ENCODE data around the gene ITM2C. TPM values are rescaled to one million over a fixed set of nuclear protein-coding genes. Genes with fewer than 3 reads are reported as not detected.

Gene ITM2C
- total RNA-seq, 4 donors from 2014 or later, result 33.8 to 301 (median 67.6) TPM

DNA sequence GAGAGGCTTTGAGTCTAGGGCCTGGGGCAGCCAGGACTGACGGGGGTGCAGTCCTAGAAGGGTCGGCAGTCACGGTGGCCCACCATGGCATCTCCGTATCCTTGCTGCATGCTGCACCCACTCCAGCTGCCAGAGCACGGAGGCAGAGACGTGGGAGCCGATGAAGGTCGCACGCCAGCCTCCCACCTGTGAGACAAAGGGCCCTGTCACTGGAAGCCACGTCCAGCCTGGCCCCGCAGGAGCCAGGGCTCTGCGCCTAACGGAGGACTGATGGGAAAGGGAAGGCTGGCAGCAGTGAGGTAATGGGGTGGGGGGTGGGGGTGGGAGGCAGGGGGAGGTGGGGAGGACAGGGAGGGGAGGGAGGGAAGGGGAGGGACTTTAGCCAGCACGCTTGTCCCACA, 21.9 kb downstream of the ITM2C start:
- H3K4me1 ChIP-seq, result no peaks in the 10 kb centered on the region

DNA sequence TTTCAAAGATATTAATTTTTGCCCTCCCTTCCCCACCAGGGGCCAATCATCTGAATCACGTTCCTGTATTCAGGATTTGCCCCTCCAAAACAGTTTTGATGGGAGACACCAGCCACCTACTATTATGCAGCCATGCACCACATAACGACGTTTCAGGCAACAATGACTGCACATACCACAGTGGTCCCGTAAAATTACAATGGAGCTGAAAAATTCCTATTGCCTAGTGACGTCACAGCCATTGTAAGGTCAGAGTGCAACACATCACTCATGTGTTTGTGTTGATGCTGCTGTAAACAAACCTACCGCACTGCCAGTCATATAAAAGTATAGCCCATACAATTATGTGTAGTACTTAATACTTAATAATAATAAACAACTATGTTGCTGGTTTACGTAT, 22.6 kb downstream of the ITM2C start:
- no peaks in the 10 kb centered on the region for H3K4me1 ChIP-seq
- TF ChIP-seq, protein P1, sequence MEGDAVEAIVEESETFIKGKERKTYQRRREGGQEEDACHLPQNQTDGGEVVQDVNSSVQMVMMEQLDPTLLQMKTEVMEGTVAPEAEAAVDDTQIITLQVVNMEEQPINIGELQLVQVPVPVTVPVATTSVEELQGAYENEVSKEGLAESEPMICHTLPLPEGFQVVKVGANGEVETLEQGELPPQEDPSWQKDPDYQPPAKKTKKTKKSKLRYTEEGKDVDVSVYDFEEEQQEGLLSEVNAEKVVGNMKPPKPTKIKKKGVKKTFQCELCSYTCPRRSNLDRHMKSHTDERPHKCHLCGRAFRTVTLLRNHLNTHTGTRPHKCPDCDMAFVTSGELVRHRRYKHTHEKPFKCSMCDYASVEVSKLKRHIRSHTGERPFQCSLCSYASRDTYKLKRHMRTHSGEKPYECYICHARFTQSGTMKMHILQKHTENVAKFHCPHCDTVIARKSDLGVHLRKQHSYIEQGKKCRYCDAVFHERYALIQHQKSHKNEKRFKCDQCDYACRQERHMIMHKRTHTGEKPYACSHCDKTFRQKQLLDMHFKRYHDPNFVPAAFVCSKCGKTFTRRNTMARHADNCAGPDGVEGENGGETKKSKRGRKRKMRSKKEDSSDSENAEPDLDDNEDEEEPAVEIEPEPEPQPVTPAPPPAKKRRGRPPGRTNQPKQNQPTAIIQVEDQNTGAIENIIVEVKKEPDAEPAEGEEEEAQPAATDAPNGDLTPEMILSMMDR (IDR thresholded peaks at IDR 0.05), result no peak
- TF ChIP-seq POLR2A (IDR thresholded peaks at IDR 0.05), result no peak
- no peak for DNase-seq
- no peaks in the 10 kb centered on the region for H3K27me3 ChIP-seq
- intact Hi-C loops (cut with DNase I; ENCODE audit: low total_unique reads), result no loop called here
- H3K4me3 ChIP-seq, result no peak overlapping the region
- no peaks in the 10 kb centered on the region for H3K9me3 ChIP-seq
- H3K36me3 ChIP-seq, result no peaks in the 10 kb centered on the region
- H3K27ac ChIP-seq, result no peak overlapping the region

More for the DNA sequence above, 21.9 kb downstream of the ITM2C start:
- no peaks in the 10 kb centered on the region for H3K9me3 ChIP-seq
- H3K27me3 ChIP-seq, result no peaks in the 10 kb centered on the region
- H3K4me3 ChIP-seq, result no peak overlapping the region
- H3K36me3 ChIP-seq, result no peaks in the 10 kb centered on the region
- intact Hi-C loops (cut with DNase I; ENCODE audit: low total_unique reads), result no loop called here
- H3K27ac ChIP-seq, result no peak overlapping the region
- no peak for DNase-seq
- no peak for TF ChIP-seq POLR2A (IDR thresholded peaks at IDR 0.05)
- TF ChIP-seq, protein P1 (IDR thresholded peaks at IDR 0.05), result no peak

DNA sequence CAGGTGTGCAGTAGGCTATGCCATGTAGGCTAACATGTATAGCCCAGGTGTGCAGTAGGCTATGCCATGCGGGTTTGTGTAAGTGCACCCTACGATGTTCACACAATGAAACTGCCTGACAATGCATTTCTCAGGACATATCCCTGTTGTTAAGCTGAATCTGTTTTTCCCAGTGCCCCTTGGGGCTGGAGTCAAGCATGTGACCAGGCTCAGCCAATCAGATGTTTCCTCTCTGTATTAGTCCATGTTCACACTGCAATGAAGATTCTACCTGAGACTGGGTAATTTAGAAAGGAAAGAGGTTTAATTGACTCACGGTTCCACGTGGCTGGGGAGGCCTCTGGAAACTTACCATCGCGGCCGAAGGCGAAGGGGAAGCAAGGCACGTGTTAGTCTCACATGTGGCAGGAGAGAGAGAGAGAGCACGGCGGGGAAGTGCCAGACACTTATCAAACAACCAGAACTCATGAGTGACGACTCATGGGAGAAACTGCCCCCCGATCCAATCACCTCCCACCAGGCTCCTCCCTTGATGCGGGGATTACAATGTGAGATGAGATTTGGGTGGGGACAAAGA, 24.2 kb downstream of the ITM2C start:
- intact Hi-C loops (cut with DNase I; ENCODE audit: low total_unique reads), result no loop called here
- no peaks in the 10 kb centered on the region for H3K27me3 ChIP-seq
- no peaks in the 10 kb centered on the region for H3K36me3 ChIP-seq
- H3K9me3 ChIP-seq, result no peaks in the 10 kb centered on the region
- no peak overlapping the region for H3K27ac ChIP-seq
- no peak overlapping the region for H3K4me3 ChIP-seq
- no peaks in the 10 kb centered on the region for H3K4me1 ChIP-seq
- DNase-seq, result no peak
- no peak for TF ChIP-seq POLR2A (IDR thresholded peaks at IDR 0.05)
- TF ChIP-seq, protein P1 (IDR thresholded peaks at IDR 0.05), result no peak

DNA sequence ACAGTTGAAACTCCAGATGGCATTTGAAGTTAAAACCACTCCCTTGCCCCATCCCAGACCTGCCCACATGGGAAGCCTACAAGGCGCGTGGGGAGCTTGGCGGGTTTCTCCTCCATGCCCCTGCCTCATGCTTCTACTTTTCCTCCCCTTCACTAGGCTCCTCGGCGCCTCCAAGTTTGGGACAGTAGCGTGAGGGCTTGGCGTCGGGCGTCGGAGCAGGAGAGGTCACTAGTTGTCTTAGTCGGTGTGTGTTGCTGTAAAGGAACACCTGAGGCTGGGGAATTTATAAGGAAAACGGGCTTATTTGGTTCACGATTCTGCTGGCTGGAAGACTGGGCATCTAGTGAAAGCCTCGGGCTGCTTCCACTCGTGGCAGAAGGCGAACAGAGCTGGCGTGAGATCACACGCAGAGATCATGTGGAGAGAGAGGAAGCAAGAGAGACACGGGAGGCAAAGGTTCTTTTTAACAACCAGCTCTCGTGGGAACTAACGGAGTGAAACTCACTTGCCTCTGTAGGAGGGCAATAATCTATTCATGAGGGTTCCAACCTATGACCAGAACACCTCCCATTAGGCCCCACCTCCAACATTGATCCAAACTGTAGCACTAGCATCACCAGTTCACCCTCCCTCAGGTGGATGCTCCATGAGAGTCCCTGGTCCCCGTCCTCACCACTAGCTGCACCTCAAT, 25.3 kb downstream of the ITM2C start:
- Histone ChIP-seq H3K27ac (no peak overlapping the region), H3K36me3 (no peaks in the 10 kb centered on the region), H3K4me1 (no peaks in the 10 kb centered on the region), H3K9me3 (no peaks in the 10 kb centered on the region), H3K4me3 (no peak overlapping the region), H3K27me3 (no peaks in the 10 kb centered on the region)
- TF ChIP-seq, protein P1 (IDR thresholded peaks at IDR 0.05), result no peak
- no peak for TF ChIP-seq POLR2A (IDR thresholded peaks at IDR 0.05)
- no peak for DNase-seq
- intact Hi-C loops (cut with DNase I; ENCODE audit: low total_unique reads), result no loop called here

DNA sequence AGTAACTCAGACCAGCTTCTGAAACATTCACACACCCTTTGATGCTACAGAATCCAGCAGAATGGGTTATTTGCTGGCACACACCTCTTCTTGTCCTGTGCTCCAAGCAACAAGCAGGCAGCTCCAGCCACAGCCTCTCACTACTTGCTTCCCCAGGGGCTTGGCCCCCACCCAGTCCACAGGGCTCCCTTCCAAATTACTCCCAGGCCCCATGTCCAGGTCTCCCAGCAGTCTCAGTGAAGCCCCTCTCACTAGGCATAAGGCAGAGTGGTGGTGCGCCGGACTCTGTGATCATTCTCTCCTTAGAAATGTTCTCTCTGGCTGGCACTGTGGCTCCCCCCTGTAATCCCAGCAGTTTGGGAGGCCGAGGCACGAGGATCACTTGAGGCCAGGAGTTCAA, 25.9 kb downstream of the ITM2C start:
- Histone ChIP-seq H3K27ac (no peak overlapping the region), H3K4me1 (no peaks in the 10 kb centered on the region), H3K36me3 (no peaks in the 10 kb centered on the region), H3K27me3 (no peaks in the 10 kb centered on the region), H3K9me3 (no peaks in the 10 kb centered on the region), H3K4me3 (no peak overlapping the region)
- intact Hi-C loops (cut with DNase I; ENCODE audit: low total_unique reads), result no loop called here
- DNase-seq, result no peak
- TF ChIP-seq, protein P1 (IDR thresholded peaks at IDR 0.05), result no peak
- TF ChIP-seq POLR2A (IDR thresholded peaks at IDR 0.05), result no peak

All from uterus (tissue), 4 donors.